ENCODE data around the gene NPPB. TPM values are rescaled to one million over a fixed set of nuclear protein-coding genes. Genes with fewer than 3 reads are reported as not detected.

NPPB gene
- total and polyA plus RNA-seq, 9 of the 15 experiments (the other 6 are each of a cell fraction or from before 2014, with no cell fraction given) = not detected

DNA sequence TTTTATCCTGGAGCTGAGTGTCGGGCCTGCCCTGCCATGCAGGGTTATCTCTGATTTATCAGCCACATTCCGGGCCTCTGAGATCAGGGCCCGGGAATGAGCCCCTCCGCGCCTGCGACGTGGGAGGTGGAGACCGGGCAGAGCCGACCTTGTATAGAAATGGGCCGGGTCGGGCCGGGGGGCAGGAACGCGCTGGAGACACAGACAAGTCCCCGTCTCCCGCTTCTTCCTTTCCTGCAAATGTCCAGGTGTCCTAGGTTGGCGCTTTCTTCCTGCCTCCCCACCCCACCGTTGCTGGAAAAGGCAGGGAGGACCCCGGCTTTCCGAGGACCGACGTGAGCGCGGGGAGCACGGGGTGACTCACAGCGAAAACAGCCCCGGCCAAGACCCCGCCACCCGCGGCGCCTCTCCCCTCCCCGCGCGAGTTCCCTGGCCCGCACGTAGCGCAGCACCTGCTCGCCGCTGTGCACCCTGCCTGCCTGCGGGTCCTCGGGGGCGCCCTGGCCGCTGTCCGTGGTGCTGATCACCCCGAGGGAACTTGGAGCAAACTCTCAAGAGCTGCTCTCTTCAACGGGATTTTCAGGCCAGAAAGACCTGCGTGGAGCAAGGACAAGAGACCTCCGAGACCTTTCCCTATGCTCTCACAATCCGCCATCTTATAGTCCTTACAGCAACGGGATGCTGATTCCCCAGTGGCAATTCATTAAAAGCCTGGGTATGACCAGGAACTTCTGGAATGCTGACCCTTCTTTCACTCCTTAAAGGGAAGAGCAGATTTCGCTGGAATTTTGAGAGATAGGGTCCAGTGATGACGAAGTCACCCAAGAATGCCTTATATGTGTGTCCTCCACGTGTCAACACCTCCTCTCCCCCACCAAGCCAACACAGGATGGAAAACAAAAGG, 475 bp upstream of the NPPB start (continued):
- TF ChIP-seq, protein P1, sequence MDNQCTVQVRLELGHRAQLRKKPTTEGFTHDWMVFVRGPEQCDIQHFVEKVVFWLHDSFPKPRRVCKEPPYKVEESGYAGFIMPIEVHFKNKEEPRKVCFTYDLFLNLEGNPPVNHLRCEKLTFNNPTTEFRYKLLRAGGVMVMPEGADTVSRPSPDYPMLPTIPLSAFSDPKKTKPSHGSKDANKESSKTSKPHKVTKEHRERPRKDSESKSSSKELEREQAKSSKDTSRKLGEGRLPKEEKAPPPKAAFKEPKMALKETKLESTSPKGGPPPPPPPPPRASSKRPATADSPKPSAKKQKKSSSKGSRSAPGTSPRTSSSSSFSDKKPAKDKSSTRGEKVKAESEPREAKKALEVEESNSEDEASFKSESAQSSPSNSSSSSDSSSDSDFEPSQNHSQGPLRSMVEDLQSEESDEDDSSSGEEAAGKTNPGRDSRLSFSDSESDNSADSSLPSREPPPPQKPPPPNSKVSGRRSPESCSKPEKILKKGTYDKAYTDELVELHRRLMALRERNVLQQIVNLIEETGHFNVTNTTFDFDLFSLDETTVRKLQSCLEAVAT (IDR thresholded peaks at IDR 0.05) = no peak
- TF ChIP-seq KLF10 (CRISPR knock-in tag; IDR thresholded peaks at IDR 0.05) (no peak), CHD1 (IDR thresholded peaks at IDR 0.05; ENCODE audit: low read length) (no peak), COPS2 (conservative IDR thresholded peaks at IDR 0.05) (no peak), ZNF354B (CRISPR knock-in tag; IDR thresholded peaks at IDR 0.05) (no peak), PTTG1 (tag; IDR thresholded peaks at IDR 0.05; ENCODE audit: low read depth) (0 out of 2 replicates have a peak, but pooled peaks have one; percentile 37), POLR3G (IDR thresholded peaks at IDR 0.05; ENCODE audit: extremely low read depth, insufficient read length, insufficient replicate concordance) (no peak), KLF6 (CRISPR knock-in tag; IDR thresholded peaks at IDR 0.05; ENCODE audit: borderline replicate concordance) (0 out of 2 replicates have a peak, but pooled peaks have one; percentile 27), CREM (IDR thresholded peaks at IDR 0.05; ENCODE audit: low read depth) (peak; percentile 69), SNRNP70 (optimal IDR thresholded peaks at IDR 0.05; ENCODE audit: low read depth, low read length) (no peak), SP1 (CRISPR knock-in tag; IDR thresholded peaks at IDR 0.05) (peak; percentile 25; the same call in 1 of the 2 replicates), PHF20 (IDR thresholded peaks at IDR 0.05; ENCODE audit: partially characterized antibody) (no peak), HNRNPH1 (optimal IDR thresholded peaks at IDR 0.05; ENCODE audit: low read depth, low read length) (no peak), KDM1A (IDR thresholded peaks at IDR 0.05) (no peak), SAFB2 (IDR thresholded peaks at IDR 0.05; ENCODE audit: borderline replicate concordance, low read depth, low read length, severe bottlenecking) (no peak), ATF7 (IDR thresholded peaks at IDR 0.05) (no peak), SRSF7 (optimal IDR thresholded peaks at IDR 0.05; ENCODE audit: low read depth, low read length) (no peak)
- TF ChIP-seq, protein P2, sequence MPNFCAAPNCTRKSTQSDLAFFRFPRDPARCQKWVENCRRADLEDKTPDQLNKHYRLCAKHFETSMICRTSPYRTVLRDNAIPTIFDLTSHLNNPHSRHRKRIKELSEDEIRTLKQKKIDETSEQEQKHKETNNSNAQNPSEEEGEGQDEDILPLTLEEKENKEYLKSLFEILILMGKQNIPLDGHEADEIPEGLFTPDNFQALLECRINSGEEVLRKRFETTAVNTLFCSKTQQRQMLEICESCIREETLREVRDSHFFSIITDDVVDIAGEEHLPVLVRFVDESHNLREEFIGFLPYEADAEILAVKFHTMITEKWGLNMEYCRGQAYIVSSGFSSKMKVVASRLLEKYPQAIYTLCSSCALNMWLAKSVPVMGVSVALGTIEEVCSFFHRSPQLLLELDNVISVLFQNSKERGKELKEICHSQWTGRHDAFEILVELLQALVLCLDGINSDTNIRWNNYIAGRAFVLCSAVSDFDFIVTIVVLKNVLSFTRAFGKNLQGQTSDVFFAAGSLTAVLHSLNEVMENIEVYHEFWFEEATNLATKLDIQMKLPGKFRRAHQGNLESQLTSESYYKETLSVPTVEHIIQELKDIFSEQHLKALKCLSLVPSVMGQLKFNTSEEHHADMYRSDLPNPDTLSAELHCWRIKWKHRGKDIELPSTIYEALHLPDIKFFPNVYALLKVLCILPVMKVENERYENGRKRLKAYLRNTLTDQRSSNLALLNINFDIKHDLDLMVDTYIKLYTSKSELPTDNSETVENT (CRISPR knock-in tag; IDR thresholded peaks at IDR 0.05) = no peak
- TF ChIP-seq, protein P3, sequence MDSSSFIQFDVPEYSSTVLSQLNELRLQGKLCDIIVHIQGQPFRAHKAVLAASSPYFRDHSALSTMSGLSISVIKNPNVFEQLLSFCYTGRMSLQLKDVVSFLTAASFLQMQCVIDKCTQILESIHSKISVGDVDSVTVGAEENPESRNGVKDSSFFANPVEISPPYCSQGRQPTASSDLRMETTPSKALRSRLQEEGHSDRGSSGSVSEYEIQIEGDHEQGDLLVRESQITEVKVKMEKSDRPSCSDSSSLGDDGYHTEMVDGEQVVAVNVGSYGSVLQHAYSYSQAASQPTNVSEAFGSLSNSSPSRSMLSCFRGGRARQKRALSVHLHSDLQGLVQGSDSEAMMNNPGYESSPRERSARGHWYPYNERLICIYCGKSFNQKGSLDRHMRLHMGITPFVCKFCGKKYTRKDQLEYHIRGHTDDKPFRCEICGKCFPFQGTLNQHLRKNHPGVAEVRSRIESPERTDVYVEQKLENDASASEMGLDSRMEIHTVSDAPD (CRISPR knock-in tag; IDR thresholded peaks at IDR 0.05) = no peak
- TF ChIP-seq, protein P4, sequence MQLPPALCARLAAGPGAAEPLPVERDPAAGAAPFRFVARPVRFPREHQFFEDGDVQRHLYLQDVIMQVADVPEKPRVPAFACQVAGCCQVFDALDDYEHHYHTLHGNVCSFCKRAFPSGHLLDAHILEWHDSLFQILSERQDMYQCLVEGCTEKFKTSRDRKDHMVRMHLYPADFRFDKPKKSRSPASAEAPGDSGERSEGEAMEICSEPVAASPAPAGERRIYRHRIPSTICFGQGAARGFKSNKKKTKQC (CRISPR knock-in tag; IDR thresholded peaks at IDR 0.05) = peak; percentile 99
- TF ChIP-seq, protein P5, sequence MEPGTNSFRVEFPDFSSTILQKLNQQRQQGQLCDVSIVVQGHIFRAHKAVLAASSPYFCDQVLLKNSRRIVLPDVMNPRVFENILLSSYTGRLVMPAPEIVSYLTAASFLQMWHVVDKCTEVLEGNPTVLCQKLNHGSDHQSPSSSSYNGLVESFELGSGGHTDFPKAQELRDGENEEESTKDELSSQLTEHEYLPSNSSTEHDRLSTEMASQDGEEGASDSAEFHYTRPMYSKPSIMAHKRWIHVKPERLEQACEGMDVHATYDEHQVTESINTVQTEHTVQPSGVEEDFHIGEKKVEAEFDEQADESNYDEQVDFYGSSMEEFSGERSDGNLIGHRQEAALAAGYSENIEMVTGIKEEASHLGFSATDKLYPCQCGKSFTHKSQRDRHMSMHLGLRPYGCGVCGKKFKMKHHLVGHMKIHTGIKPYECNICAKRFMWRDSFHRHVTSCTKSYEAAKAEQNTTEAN (CRISPR knock-in tag; IDR thresholded peaks at IDR 0.05) = peak; percentile 92; the same call in 1 of the 2 replicates

Data from K562 (cell line).